ENCODE results near the gene RNGTT. TPM values are rescaled to one million over a fixed set of nuclear protein-coding genes. Genes with fewer than 3 reads are reported as not detected.

The RNGTT gene
- total and polyA plus RNA-seq, 2 experiments from 2014 or later = 7.4 to 15.6 TPM

DNA sequence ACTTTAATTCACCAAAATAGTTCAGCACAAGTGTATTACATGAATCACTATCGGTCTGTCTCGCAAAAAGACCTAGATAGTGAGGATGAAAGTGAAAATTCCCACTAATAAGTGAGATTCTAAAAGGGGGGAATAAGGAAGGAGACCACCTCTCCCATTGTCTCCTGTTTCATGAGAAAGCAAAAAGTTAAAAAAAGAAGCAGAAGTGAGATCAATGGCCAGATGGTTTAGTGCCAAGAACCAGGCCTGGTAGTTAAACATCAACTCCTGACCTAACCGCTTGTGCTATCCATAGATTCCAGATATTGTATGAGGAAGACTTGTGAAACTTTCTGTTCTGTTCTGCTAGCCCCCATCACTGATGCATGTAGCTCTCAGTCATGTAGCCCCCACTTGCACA lies 293.0 kb downstream of the RNGTT start:
- no peaks in the 10 kb centered on the region for H4K20me1 ChIP-seq (ENCODE audit: insufficient read depth, poor library complexity, severe bottlenecking)
- H3K4me2 ChIP-seq = no peak overlapping the region
- no peak overlapping the region for H2AFZ ChIP-seq
- H3K79me2 ChIP-seq = no peaks in the 10 kb centered on the region
- WGBS (ENCODE audit: low lambda C conversion rate, missing lambda C conversion rate) = 100% methylated on average over 3 of the region's 3 CpGs
- no peaks in the 10 kb centered on the region for H3K4me1 ChIP-seq (ENCODE audit: insufficient read depth)
- no peak for DNase-seq (ENCODE audit: low spot score)
- no peak overlapping the region for H3K4me3 ChIP-seq
- H3K27me3 ChIP-seq = no peaks in the 10 kb centered on the region
- TF ChIP-seq EZH2 (IDR thresholded peaks at IDR 0.05; ENCODE audit: borderline replicate concordance) (no peak), EZH2phosphoT487 (IDR thresholded peaks at IDR 0.05; ENCODE audit: low read depth, severe bottlenecking, unreplicated experiment) (no peak)
- TF ChIP-seq, protein P1, sequence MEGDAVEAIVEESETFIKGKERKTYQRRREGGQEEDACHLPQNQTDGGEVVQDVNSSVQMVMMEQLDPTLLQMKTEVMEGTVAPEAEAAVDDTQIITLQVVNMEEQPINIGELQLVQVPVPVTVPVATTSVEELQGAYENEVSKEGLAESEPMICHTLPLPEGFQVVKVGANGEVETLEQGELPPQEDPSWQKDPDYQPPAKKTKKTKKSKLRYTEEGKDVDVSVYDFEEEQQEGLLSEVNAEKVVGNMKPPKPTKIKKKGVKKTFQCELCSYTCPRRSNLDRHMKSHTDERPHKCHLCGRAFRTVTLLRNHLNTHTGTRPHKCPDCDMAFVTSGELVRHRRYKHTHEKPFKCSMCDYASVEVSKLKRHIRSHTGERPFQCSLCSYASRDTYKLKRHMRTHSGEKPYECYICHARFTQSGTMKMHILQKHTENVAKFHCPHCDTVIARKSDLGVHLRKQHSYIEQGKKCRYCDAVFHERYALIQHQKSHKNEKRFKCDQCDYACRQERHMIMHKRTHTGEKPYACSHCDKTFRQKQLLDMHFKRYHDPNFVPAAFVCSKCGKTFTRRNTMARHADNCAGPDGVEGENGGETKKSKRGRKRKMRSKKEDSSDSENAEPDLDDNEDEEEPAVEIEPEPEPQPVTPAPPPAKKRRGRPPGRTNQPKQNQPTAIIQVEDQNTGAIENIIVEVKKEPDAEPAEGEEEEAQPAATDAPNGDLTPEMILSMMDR (IDR thresholded peaks at IDR 0.05; ENCODE audit: poor library complexity) = no peak
- H3K9me3 ChIP-seq (ENCODE audit: low read depth) = peaks cover 10% of the 10 kb centered on the region
- no peaks in the 10 kb centered on the region for H3K36me3 ChIP-seq (replicated peaks; ENCODE audit: insufficient read depth, low read depth)
- no peak overlapping the region for H3K27ac ChIP-seq
- no peaks in the 10 kb centered on the region for H3K9me2 ChIP-seq (replicated peaks; ENCODE audit: insufficient read depth)

DNA sequence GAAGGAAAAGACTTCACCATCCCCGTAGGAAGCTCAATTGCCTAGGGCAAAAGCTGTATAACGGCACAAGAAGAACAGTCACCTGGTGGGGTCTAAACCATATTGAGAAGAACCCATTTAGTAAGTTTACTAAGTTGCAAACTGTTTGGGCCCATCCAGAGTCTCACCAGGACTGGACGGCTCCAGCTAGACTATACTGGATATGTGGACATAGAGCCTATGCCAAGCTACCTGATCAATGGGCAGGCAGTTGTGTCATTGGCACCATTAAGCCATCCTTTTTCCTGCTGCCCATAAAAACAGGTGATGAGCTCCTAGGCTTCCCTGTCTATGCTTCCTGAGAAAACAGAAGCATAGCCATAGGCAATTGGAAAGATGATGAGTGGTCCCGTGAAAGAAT lies 293.9 kb downstream of the RNGTT start:
- Histone ChIP-seq H3K36me3 (replicated peaks; ENCODE audit: insufficient read depth, low read depth) (no peaks in the 10 kb centered on the region), H2AFZ (no peak overlapping the region), H3K9me3 (ENCODE audit: low read depth) (peaks cover 10% of the 10 kb centered on the region), H3K27me3 (no peaks in the 10 kb centered on the region), H3K4me2 (no peak overlapping the region), H4K20me1 (ENCODE audit: insufficient read depth, poor library complexity, severe bottlenecking) (no peaks in the 10 kb centered on the region), H3K4me3 (no peak overlapping the region), H3K27ac (no peak overlapping the region), H3K4me1 (ENCODE audit: insufficient read depth) (no peaks in the 10 kb centered on the region), H3K79me2 (no peaks in the 10 kb centered on the region), H3K9me2 (replicated peaks; ENCODE audit: insufficient read depth) (no peaks in the 10 kb centered on the region)
- TF ChIP-seq EZH2 (IDR thresholded peaks at IDR 0.05; ENCODE audit: borderline replicate concordance) (no peak), EZH2phosphoT487 (IDR thresholded peaks at IDR 0.05; ENCODE audit: low read depth, severe bottlenecking, unreplicated experiment) (no peak)
- TF ChIP-seq, protein P1 (IDR thresholded peaks at IDR 0.05; ENCODE audit: poor library complexity) = no peak
- no peak for DNase-seq (ENCODE audit: low spot score)
- WGBS (ENCODE audit: low lambda C conversion rate, missing lambda C conversion rate) = 96% methylated on average over 4 of the region's 4 CpGs

DNA sequence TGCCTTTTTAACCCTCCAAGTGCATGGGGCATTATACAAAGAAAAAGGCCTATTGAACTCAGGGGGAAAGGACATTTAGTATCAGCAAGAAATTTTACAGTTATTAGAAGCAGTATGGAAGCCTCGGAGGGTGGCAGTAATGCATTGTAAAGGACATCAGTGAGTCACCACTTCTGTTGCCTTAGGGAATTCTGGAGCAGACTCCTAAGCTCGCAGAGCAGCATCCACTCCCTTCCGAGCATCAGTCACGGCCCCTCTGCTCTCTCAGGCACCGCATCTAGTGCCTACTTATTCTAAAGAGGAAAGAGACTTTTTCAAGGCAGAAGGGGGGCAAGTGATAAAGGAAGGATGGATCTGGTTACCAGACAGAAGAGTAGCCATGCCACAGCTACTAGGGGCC lies 296.5 kb downstream of the RNGTT start:
- WGBS (ENCODE audit: low lambda C conversion rate, missing lambda C conversion rate) = 91% methylated on average over 5 of the region's 5 CpGs
- no peaks in the 10 kb centered on the region for H3K27me3 ChIP-seq
- TF ChIP-seq, protein P1 (IDR thresholded peaks at IDR 0.05; ENCODE audit: poor library complexity) = no peak
- TF ChIP-seq EZH2 (IDR thresholded peaks at IDR 0.05; ENCODE audit: borderline replicate concordance) (no peak), EZH2phosphoT487 (IDR thresholded peaks at IDR 0.05; ENCODE audit: low read depth, severe bottlenecking, unreplicated experiment) (no peak)
- H3K79me2 ChIP-seq = no peaks in the 10 kb centered on the region
- DNase-seq (ENCODE audit: low spot score) = no peak
- no peak overlapping the region for H3K27ac ChIP-seq
- H3K36me3 ChIP-seq (replicated peaks; ENCODE audit: insufficient read depth, low read depth) = no peaks in the 10 kb centered on the region
- H3K9me2 ChIP-seq (replicated peaks; ENCODE audit: insufficient read depth) = no peaks in the 10 kb centered on the region
- H3K9me3 ChIP-seq (ENCODE audit: low read depth) = peaks cover 10% of the 10 kb centered on the region
- H4K20me1 ChIP-seq (ENCODE audit: insufficient read depth, poor library complexity, severe bottlenecking) = no peaks in the 10 kb centered on the region
- H3K4me3 ChIP-seq = no peak overlapping the region
- no peak overlapping the region for H2AFZ ChIP-seq
- no peak overlapping the region for H3K4me2 ChIP-seq
- H3K4me1 ChIP-seq (ENCODE audit: insufficient read depth) = no peaks in the 10 kb centered on the region

DNA sequence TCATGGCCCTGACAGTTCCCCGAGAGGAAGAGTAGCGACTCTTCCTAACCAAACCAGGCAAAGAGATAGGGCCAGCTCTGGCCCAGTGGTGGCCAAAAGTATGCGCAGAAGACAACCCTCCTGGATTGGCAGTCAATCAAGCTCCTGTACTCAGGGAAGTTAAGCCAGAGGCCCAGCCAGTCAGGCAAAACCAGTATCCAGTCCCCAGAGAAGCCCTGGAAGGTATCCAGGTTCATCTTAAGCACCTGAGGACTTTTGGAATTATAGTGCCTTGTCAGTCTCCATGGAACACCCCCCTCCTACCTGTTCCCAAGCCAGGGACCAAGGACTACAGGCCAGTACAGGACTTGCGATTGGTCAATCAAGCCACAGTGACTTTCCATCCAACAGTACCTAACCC lies 298.3 kb downstream of the RNGTT start:
- no peak overlapping the region for H3K4me3 ChIP-seq
- no peaks in the 10 kb centered on the region for H3K9me2 ChIP-seq (replicated peaks; ENCODE audit: insufficient read depth)
- no peaks in the 10 kb centered on the region for H3K27me3 ChIP-seq
- 100% methylated on average over 4 of the region's 4 CpGs for WGBS (ENCODE audit: low lambda C conversion rate, missing lambda C conversion rate)
- H3K36me3 ChIP-seq (replicated peaks; ENCODE audit: insufficient read depth, low read depth) = no peaks in the 10 kb centered on the region
- no peaks in the 10 kb centered on the region for H3K79me2 ChIP-seq
- no peak overlapping the region for H3K4me2 ChIP-seq
- no peaks in the 10 kb centered on the region for H4K20me1 ChIP-seq (ENCODE audit: insufficient read depth, poor library complexity, severe bottlenecking)
- no peak overlapping the region for H3K27ac ChIP-seq
- no peak overlapping the region for H2AFZ ChIP-seq
- DNase-seq (ENCODE audit: low spot score) = no peak
- H3K9me3 ChIP-seq (ENCODE audit: low read depth) = peaks cover 3% of the 10 kb centered on the region
- H3K4me1 ChIP-seq (ENCODE audit: insufficient read depth) = no peaks in the 10 kb centered on the region
- TF ChIP-seq, protein P1 (IDR thresholded peaks at IDR 0.05; ENCODE audit: poor library complexity) = no peak
- TF ChIP-seq EZH2 (IDR thresholded peaks at IDR 0.05; ENCODE audit: borderline replicate concordance) (no peak), EZH2phosphoT487 (IDR thresholded peaks at IDR 0.05; ENCODE audit: low read depth, severe bottlenecking, unreplicated experiment) (no peak)

Measured in hepatocyte (in vitro differentiated cells).